Hematopoietic multipotent progenitor cell (in vitro differentiated cells): ENCODE measurements around the gene SERPIND1. TPM values are rescaled to one million over a fixed set of nuclear protein-coding genes. Genes with fewer than 3 reads are reported as not detected.

ENCODE experiments used
- total RNA-seq: library from RNA; depleted of rRNA; stranded (reverse); fragments of >200 nt; gene quantifications from one replicate; pipeline ENCODE4 v1.2.3, GENCODE V29; 2012

SERPIND1 gene
- total RNA-seq, 1 donor: not detected

Other genes with a start within 250 kb of the SERPIND1 start
- gene PI4KA, start 84.7 kb downstream of the SERPIND1 start, total RNA-seq: 108 TPM
- gene SNAP29, start 84.9 kb downstream of the SERPIND1 start, total RNA-seq: 12.7 TPM
- 36.9 TPM for gene CRKL, start 143.3 kb downstream of the SERPIND1 start, total RNA-seq
- gene AIFM3, start 193.1 kb downstream of the SERPIND1 start, total RNA-seq: 1.6 TPM
- gene LZTR1, start 208.2 kb downstream of the SERPIND1 start, total RNA-seq: 72.2 TPM
- 40.9 TPM for gene THAP7, start 228.0 kb downstream of the SERPIND1 start, total RNA-seq
- 0.54 TPM for gene P2RX6, start 241.1 kb downstream of the SERPIND1 start, total RNA-seq